ENCODE measurements around the gene SLC17A4.

SLC17A4 gene

GRCh38 chr6:25792016-25792415, 37.5 kb downstream of the SLC17A4 start:
- TF ChIP-seq EZH2phosphoT487 (IDR thresholded peaks at IDR 0.05; ENCODE audit: low read depth) (no peak), CTCF (IDR thresholded peaks at IDR 0.05; ENCODE audit: low read depth, low read length) (no peak)
- Histone ChIP-seq H3K79me2 (ENCODE audit: low read length) (no peaks in the 10 kb centered on the region), H3K4me2 (ENCODE audit: low read length) (no peak overlapping the region), H3K4me3 (ENCODE audit: low read length) (no peak overlapping the region), H3K36me3 (replicated peaks; ENCODE audit: low read depth, low read length) (no peaks in the 10 kb centered on the region), H3K4me1 (ENCODE audit: low read length) (no peaks in the 10 kb centered on the region), H3K9ac (ENCODE audit: low read length) (no peak overlapping the region), H3K27me3 (ENCODE audit: low read depth, low read length) (no peaks in the 10 kb centered on the region), H3K9me3 (ENCODE audit: insufficient read depth, low read length) (no peaks in the 10 kb centered on the region), H3K27ac (ENCODE audit: low read length) (no peak overlapping the region), H2AFZ (ENCODE audit: low read depth, low read length) (no peak overlapping the region), H4K20me1 (ENCODE audit: insufficient read depth, low read length) (no peaks in the 10 kb centered on the region)

GRCh38 chr6:25793970-25794369, 39.4 kb downstream of the SLC17A4 start:
- Histone ChIP-seq H3K36me3 (replicated peaks; ENCODE audit: low read depth, low read length) (no peaks in the 10 kb centered on the region), H2AFZ (ENCODE audit: low read depth, low read length) (no peak overlapping the region), H3K4me1 (ENCODE audit: low read length) (no peaks in the 10 kb centered on the region), H3K9me3 (ENCODE audit: insufficient read depth, low read length) (no peaks in the 10 kb centered on the region), H4K20me1 (ENCODE audit: insufficient read depth, low read length) (no peaks in the 10 kb centered on the region), H3K4me3 (ENCODE audit: low read length) (no peak overlapping the region), H3K9ac (ENCODE audit: low read length) (no peak overlapping the region), H3K79me2 (ENCODE audit: low read length) (no peaks in the 10 kb centered on the region), H3K27me3 (ENCODE audit: low read depth, low read length) (no peaks in the 10 kb centered on the region), H3K27ac (ENCODE audit: low read length) (no peak overlapping the region), H3K4me2 (ENCODE audit: low read length) (no peak overlapping the region)
- TF ChIP-seq CTCF (IDR thresholded peaks at IDR 0.05; ENCODE audit: low read depth, low read length) (no peak), EZH2phosphoT487 (IDR thresholded peaks at IDR 0.05; ENCODE audit: low read depth) (no peak)

- H3K27ac ChIP-seq (ENCODE audit: low read length): no peak overlapping the region
- no peaks in the 10 kb centered on the region for H3K79me2 ChIP-seq (ENCODE audit: low read length)
- H2AFZ ChIP-seq (ENCODE audit: low read depth, low read length): no peak overlapping the region
- H3K36me3 ChIP-seq (replicated peaks; ENCODE audit: low read depth, low read length): no peaks in the 10 kb centered on the region
- no peak overlapping the region for H3K4me2 ChIP-seq (ENCODE audit: low read length)
- no peaks in the 10 kb centered on the region for H3K4me1 ChIP-seq (ENCODE audit: low read length)
- H3K9me3 ChIP-seq (ENCODE audit: insufficient read depth, low read length): no peaks in the 10 kb centered on the region
- no peaks in the 10 kb centered on the region for H3K27me3 ChIP-seq (ENCODE audit: low read depth, low read length)
- no peaks in the 10 kb centered on the region for H4K20me1 ChIP-seq (ENCODE audit: insufficient read depth, low read length)
- TF ChIP-seq EZH2phosphoT487 (IDR thresholded peaks at IDR 0.05; ENCODE audit: low read depth) (no peak), CTCF (IDR thresholded peaks at IDR 0.05; ENCODE audit: low read depth, low read length) (no peak)
- H3K9ac ChIP-seq (ENCODE audit: low read length): no peak overlapping the region
- no peak overlapping the region for H3K4me3 ChIP-seq (ENCODE audit: low read length)
These were observed 40.2 kb downstream of the SLC17A4 start for GRCh38 chr6:25794784-25795183.

- no peak overlapping the region for H3K4me3 ChIP-seq (ENCODE audit: low read length)
- H3K4me2 ChIP-seq (ENCODE audit: low read length): no peak overlapping the region
- no peaks in the 10 kb centered on the region for H3K4me1 ChIP-seq (ENCODE audit: low read length)
- H3K27ac ChIP-seq (ENCODE audit: low read length): no peak overlapping the region
- H4K20me1 ChIP-seq (ENCODE audit: insufficient read depth, low read length): no peaks in the 10 kb centered on the region
- no peak overlapping the region for H3K9ac ChIP-seq (ENCODE audit: low read length)
- H3K27me3 ChIP-seq (ENCODE audit: low read depth, low read length): no peaks in the 10 kb centered on the region
- no peaks in the 10 kb centered on the region for H3K79me2 ChIP-seq (ENCODE audit: low read length)
- no peak overlapping the region for H2AFZ ChIP-seq (ENCODE audit: low read depth, low read length)
- H3K9me3 ChIP-seq (ENCODE audit: insufficient read depth, low read length): no peaks in the 10 kb centered on the region
- H3K36me3 ChIP-seq (replicated peaks; ENCODE audit: low read depth, low read length): no peaks in the 10 kb centered on the region
- TF ChIP-seq CTCF (IDR thresholded peaks at IDR 0.05; ENCODE audit: low read depth, low read length) (no peak), EZH2phosphoT487 (IDR thresholded peaks at IDR 0.05; ENCODE audit: low read depth) (no peak)
These were observed 46.9 kb downstream of the SLC17A4 start for GRCh38 chr6:25801436-25801835.

All from OCI-LY3 (cell line).